ENCODE results near the gene CD82. TPM values are rescaled to one million over a fixed set of nuclear protein-coding genes. Genes with fewer than 3 reads are reported as not detected.

Gene CD82
- polyA plus RNA-seq, 1 donor from 2014 or later, result 0.84 TPM

DNA sequence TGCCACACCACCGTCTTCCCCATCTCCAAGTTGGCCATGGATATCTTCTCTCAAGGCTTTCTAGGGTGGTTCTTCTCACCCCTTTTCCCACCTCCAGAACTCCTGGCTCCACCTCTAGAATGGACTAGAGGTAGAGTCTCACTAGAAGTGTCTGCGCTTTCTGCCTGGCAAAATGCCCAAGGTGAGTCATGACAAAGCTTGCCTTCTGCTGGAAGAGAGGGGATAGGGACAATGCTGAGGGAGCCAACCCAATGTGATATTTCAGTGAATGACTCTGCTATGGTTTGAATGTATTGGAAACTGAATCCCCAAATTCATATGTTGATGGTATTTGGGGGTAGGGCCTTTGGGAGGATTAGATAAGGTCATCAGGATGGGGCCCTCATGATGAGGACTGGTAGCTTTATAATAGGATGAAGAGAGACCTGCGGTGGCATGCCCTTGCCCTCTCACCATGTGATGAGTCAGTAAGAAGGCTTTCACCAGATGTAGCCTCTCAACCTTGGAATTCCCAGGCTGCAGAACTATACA, 4.1 kb upstream of the CD82 start:
- H4K20me1 ChIP-seq (ENCODE audit: insufficient read depth), result no peaks in the 10 kb centered on the region
- H3K4me3 ChIP-seq (ENCODE audit: low read length), result no peak overlapping the region
- no peaks in the 10 kb centered on the region for H3K9me2 ChIP-seq (ENCODE audit: insufficient read depth, low read length)
- no peaks in the 10 kb centered on the region for H3K9me3 ChIP-seq (ENCODE audit: low read length)
- H3K36me3 ChIP-seq (ENCODE audit: insufficient read depth, low read length), result no peaks in the 10 kb centered on the region
- TF ChIP-seq SMC3 (conservative IDR thresholded peaks at IDR 0.05; ENCODE audit: poor library complexity) (no peak), EP300 (conservative IDR thresholded peaks at IDR 0.05; ENCODE audit: poor library complexity, severe bottlenecking) (no peak), TAF1 (IDR thresholded peaks at IDR 0.05; ENCODE audit: low read depth) (no peak), EZH2 (IDR thresholded peaks at IDR 0.05; ENCODE audit: borderline replicate concordance, insufficient read depth, low read length, poor library complexity, severe bottlenecking) (no peak), POLR2AphosphoS5 (IDR thresholded peaks at IDR 0.05) (no peak), MXI1 (conservative IDR thresholded peaks at IDR 0.05; ENCODE audit: poor library complexity, severe bottlenecking) (no peak), REST (IDR thresholded peaks at IDR 0.05; ENCODE audit: borderline replicate concordance) (no peak), RAD21 (conservative IDR thresholded peaks at IDR 0.05) (no peak)
- TF ChIP-seq, protein P1, sequence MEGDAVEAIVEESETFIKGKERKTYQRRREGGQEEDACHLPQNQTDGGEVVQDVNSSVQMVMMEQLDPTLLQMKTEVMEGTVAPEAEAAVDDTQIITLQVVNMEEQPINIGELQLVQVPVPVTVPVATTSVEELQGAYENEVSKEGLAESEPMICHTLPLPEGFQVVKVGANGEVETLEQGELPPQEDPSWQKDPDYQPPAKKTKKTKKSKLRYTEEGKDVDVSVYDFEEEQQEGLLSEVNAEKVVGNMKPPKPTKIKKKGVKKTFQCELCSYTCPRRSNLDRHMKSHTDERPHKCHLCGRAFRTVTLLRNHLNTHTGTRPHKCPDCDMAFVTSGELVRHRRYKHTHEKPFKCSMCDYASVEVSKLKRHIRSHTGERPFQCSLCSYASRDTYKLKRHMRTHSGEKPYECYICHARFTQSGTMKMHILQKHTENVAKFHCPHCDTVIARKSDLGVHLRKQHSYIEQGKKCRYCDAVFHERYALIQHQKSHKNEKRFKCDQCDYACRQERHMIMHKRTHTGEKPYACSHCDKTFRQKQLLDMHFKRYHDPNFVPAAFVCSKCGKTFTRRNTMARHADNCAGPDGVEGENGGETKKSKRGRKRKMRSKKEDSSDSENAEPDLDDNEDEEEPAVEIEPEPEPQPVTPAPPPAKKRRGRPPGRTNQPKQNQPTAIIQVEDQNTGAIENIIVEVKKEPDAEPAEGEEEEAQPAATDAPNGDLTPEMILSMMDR (IDR thresholded peaks at IDR 0.05; ENCODE audit: poor library complexity, severe bottlenecking), result no peak
- H2AFZ ChIP-seq (ENCODE audit: low read depth, low read length), result no peak overlapping the region
- H3F3A ChIP-seq (ENCODE audit: insufficient read depth, low read length, poor library complexity, severe bottlenecking), result no peaks in the 10 kb centered on the region
- peaks cover 1% of the 10 kb centered on the region for H3K79me2 ChIP-seq (replicated peaks; ENCODE audit: insufficient read depth, low read length)
- H3K9ac ChIP-seq (ENCODE audit: low read length), result no peak overlapping the region
- H3K27ac ChIP-seq (ENCODE audit: low read length), result no peak overlapping the region
- H3K27me3 ChIP-seq (ENCODE audit: insufficient read depth, low read depth, low read length), result no peaks in the 10 kb centered on the region
- no peak overlapping the region for H3K4me2 ChIP-seq (ENCODE audit: low read length)

DNA sequence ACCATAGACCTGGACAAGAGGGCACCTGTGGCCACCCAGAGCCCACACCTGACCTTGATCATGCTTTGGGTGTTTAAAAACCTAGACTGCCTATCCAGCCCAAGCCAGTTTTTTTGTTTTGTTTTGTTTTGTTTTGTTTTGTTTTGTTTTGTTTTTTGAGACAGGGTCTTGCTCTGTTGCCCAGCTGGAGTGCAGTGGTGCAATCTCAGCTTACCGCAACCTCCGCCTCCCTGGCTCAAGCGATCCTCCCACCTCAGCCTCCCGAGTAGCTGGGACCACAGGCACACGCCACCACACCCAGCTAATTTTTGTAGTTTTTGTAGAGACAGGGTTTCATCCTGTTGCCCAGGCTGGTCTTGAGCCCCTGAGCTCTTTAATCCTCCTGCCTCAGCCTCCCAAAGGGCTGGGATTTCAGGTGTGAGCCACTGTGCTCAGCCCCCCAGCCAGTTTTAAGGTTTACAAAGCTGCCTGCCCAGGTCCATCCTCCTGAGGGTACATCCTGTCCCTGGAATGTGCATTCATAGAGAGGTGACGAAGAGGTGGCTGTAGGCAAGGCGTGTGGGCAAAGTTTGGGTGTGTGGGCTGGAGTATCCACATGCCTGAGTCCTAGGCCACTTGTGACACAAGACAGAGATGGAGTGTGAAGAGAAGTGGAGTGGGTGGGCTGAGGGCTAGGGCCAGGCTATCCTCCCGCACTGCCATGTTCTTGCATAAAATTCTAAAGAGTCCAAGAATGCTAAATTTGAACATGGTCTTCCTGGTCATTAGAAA, 3.3 kb upstream of the CD82 start:
- Histone ChIP-seq H3F3A (ENCODE audit: insufficient read depth, low read length, poor library complexity, severe bottlenecking) (no peaks in the 10 kb centered on the region), H2AFZ (ENCODE audit: low read depth, low read length) (no peak overlapping the region), H3K9ac (ENCODE audit: low read length) (no peak overlapping the region), H3K36me3 (ENCODE audit: insufficient read depth, low read length) (no peaks in the 10 kb centered on the region), H3K27me3 (ENCODE audit: insufficient read depth, low read depth, low read length) (no peaks in the 10 kb centered on the region), H3K79me2 (replicated peaks; ENCODE audit: insufficient read depth, low read length) (peaks cover 9% of the 10 kb centered on the region), H3K9me3 (ENCODE audit: low read length) (no peaks in the 10 kb centered on the region), H3K4me2 (ENCODE audit: low read length) (no peak overlapping the region), H3K9me2 (ENCODE audit: insufficient read depth, low read length) (no peaks in the 10 kb centered on the region), H3K27ac (ENCODE audit: low read length) (no peak overlapping the region), H3K4me3 (ENCODE audit: low read length) (no peak overlapping the region), H4K20me1 (ENCODE audit: insufficient read depth) (no peaks in the 10 kb centered on the region)
- TF ChIP-seq RAD21 (conservative IDR thresholded peaks at IDR 0.05) (no peak), TAF1 (IDR thresholded peaks at IDR 0.05; ENCODE audit: low read depth) (no peak), REST (IDR thresholded peaks at IDR 0.05; ENCODE audit: borderline replicate concordance) (no peak), EZH2 (IDR thresholded peaks at IDR 0.05; ENCODE audit: borderline replicate concordance, insufficient read depth, low read length, poor library complexity, severe bottlenecking) (no peak), MXI1 (conservative IDR thresholded peaks at IDR 0.05; ENCODE audit: poor library complexity, severe bottlenecking) (no peak), SMC3 (conservative IDR thresholded peaks at IDR 0.05; ENCODE audit: poor library complexity) (no peak), EP300 (conservative IDR thresholded peaks at IDR 0.05; ENCODE audit: poor library complexity, severe bottlenecking) (no peak), POLR2AphosphoS5 (IDR thresholded peaks at IDR 0.05) (no peak)
- TF ChIP-seq, protein P1 (IDR thresholded peaks at IDR 0.05; ENCODE audit: poor library complexity, severe bottlenecking), result no peak

All from neural cell (in vitro differentiated cells).